Karpas-422 (cell line): ENCODE results near the gene D2HGDH. TPM values are rescaled to one million over a fixed set of nuclear protein-coding genes. Genes with fewer than 3 reads are reported as not detected.
"Not testable (repeated sequence)": the region's sequence is repeated elsewhere in the genome, so short reads cannot be mapped to it uniquely, and the experiment has no call there.

Experiments used
- DNase-seq: peaks from one replicate; pipeline ENCODE4 v3.0.0-alpha.2; 2015
- H2AFZ ChIP-seq: fragments of 200-600 bp; sonication (generic); 2 replicates; pipeline ENCODE4 v1.6.1; 2014; ENCODE audit warnings: antibody characterized with exemption, low read length, mixed read lengths
- H3K27ac ChIP-seq: fragments of 200-600 bp; sonication (generic); 2 replicates; pipeline ENCODE4 v1.5.1; 2014; ENCODE audit warnings: mild to moderate bottlenecking, low read length, moderate library complexity
- H3K27me3 ChIP-seq: fragments of 200-600 bp; sonication (generic); 2 replicates; pipeline ENCODE4 v1.6.1; 2014; ENCODE audit warnings: low read length, mixed read lengths
- H3K36me3 ChIP-seq: fragments of 200-600 bp; sonication (generic); 2 replicates; pipeline ENCODE4 v1.6.1; 2014; ENCODE audit warnings: low read length, mixed read lengths; ENCODE audit not compliant: insufficient read depth
- H3K4me1 ChIP-seq: fragments of 200-600 bp; sonication (generic); 2 replicates; pipeline ENCODE4 v1.6.1; 2014; ENCODE audit warnings: mild to moderate bottlenecking, low read length, mixed read lengths
- H3K4me2 ChIP-seq: fragments of 200-600 bp; sonication (generic); 2 replicates; pipeline ENCODE4 v1.6.1; 2014; ENCODE audit warnings: low read length, low read depth, mild to moderate bottlenecking; ENCODE audit not compliant: poor library complexity, severe bottlenecking
- H3K4me3 ChIP-seq: fragments of 200-600 bp; sonication (generic); 2 replicates; pipeline ENCODE4 v1.5.1; 2014; ENCODE audit warnings: mild to moderate bottlenecking, antibody characterized with exemption, low read length, mixed read lengths
- H3K79me2 ChIP-seq: fragments of 200-600 bp; sonication (generic); 2 replicates; pipeline ENCODE4 v1.6.1; 2014; ENCODE audit warnings: mild to moderate bottlenecking, low read length, mixed read lengths
- H3K9ac ChIP-seq: fragments of 200-600 bp; sonication (generic); 2 replicates; pipeline ENCODE4 v1.6.0; 2014; ENCODE audit warnings: low read length
- H3K9me2 ChIP-seq: fragments of 200-600 bp; sonication (generic), shearing (Covaris generic); replicated peaks from 2 replicates; pipeline ENCODE4 v1.6.0; 2014; ENCODE audit warnings: mild to moderate bottlenecking, low read length, moderate library complexity; ENCODE audit not compliant: insufficient read depth
- H3K9me3 ChIP-seq: fragments of 300-700, 200-600 bp; sonication (generic); 2 replicates; pipeline ENCODE4 v1.6.1; 2014; ENCODE audit warnings: low read length, mixed read lengths
- H4K20me1 ChIP-seq: fragments of 200-600 bp; sonication (generic); 2 replicates; pipeline ENCODE4 v1.6.1; 2014; ENCODE audit warnings: mild to moderate bottlenecking, antibody characterized with exemption, low read length, low read depth; ENCODE audit not compliant: insufficient read depth
- total RNA-seq: library from RNA; depleted of rRNA; stranded (reverse); fragments of >200 nt; shearing (Covaris generic); gene quantifications from 2 replicates; pipeline ENCODE4 v1.2.3, GENCODE V29; 2014; ENCODE audit warnings: low replicate concordance

The D2HGDH gene
- total RNA-seq, 1 experiment from 2014 or later = 21.2 TPM

- no peak overlapping the region for H3K4me2 ChIP-seq
- peaks cover 3% of the 10 kb centered on the region for H3K4me1 ChIP-seq
- H3K9me2 ChIP-seq = no peaks in the 10 kb centered on the region
- H2AFZ ChIP-seq = no peak overlapping the region
- no peak overlapping the region for H3K9ac ChIP-seq
- no peaks in the 10 kb centered on the region for H4K20me1 ChIP-seq
- DNase-seq = no peak
- peaks cover 45% of the 10 kb centered on the region for H3K79me2 ChIP-seq
- no peaks in the 10 kb centered on the region for H3K9me3 ChIP-seq
- H3K27ac ChIP-seq = no peak overlapping the region
- no peaks in the 10 kb centered on the region for H3K27me3 ChIP-seq
- peaks cover 17% of the 10 kb centered on the region for H3K36me3 ChIP-seq
- no peak overlapping the region for H3K4me3 ChIP-seq
Observed at GRCh38 chr2:241741016-241741415, 6.6 kb downstream of the D2HGDH start.

GRCh38 chr2:241742320-241742939 is 8.0 kb downstream of the D2HGDH start:
- no peaks in the 10 kb centered on the region for H4K20me1 ChIP-seq
- no peak overlapping the region for H3K4me2 ChIP-seq
- peaks cover 17% of the 10 kb centered on the region for H3K36me3 ChIP-seq
- no peaks in the 10 kb centered on the region for H3K9me2 ChIP-seq
- no peak for DNase-seq
- no peaks in the 10 kb centered on the region for H3K9me3 ChIP-seq
- no peaks in the 10 kb centered on the region for H3K4me1 ChIP-seq
- H2AFZ ChIP-seq = no peak overlapping the region
- no peak overlapping the region for H3K4me3 ChIP-seq
- H3K27ac ChIP-seq = no peak overlapping the region
- H3K27me3 ChIP-seq = no peaks in the 10 kb centered on the region
- H3K79me2 ChIP-seq = peaks cover 32% of the 10 kb centered on the region
- no peak overlapping the region for H3K9ac ChIP-seq

DNA sequence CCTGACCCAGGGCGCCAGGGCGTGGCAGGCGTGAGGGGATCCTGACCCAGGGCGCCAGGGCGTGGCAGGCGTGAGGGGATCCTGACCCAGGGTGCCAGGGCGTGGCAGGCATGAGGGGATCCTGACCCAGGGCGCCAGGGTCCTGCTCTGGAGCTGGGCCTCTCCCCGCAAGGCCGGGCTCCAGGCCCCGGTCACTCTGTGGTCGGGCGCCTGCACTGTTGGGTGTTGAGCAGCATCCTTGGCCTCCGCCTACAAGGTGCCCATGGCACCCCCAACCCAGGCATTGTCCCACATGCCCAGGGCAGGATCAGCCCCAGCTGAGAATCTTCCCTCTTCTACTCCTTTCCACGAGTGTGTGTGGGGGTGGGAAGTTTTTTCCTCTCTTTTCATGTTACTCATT is 8.6 kb downstream of the D2HGDH start:
- not testable (repeated sequence) for H3K4me2 ChIP-seq, H3K4me3 ChIP-seq, H3K9ac ChIP-seq, H3K27ac ChIP-seq, H3K4me1 ChIP-seq, DNase-seq, H3K9me2 ChIP-seq, H3K27me3 ChIP-seq, H2AFZ ChIP-seq, H4K20me1 ChIP-seq, H3K9me3 ChIP-seq
- H3K36me3 ChIP-seq = peaks cover 17% of the 10 kb centered on the region
- H3K79me2 ChIP-seq = peaks cover 28% of the 10 kb centered on the region

DNA sequence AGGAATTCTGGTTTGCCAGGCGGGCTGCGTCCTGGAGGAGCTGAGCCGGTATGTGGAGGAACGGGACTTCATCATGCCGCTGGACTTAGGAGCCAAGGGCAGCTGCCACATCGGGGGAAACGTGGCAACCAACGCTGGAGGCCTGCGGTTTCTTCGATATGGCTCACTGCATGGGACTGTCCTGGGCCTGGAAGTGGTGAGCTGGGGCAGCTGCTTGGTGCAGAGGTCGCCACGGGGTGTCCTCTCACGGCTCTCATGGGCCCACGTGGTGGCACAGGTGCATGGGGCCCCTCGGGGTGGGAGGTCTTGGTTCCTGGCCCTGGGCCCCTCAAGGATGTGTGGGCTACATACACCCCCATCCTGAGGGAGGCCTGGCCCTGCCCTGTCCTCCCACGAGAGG is 9.2 kb downstream of the D2HGDH start:
- DNase-seq = no peak
- Histone ChIP-seq H3K4me1 (no peaks in the 10 kb centered on the region), H3K9me3 (no peaks in the 10 kb centered on the region), H3K79me2 (peaks cover 22% of the 10 kb centered on the region), H3K27ac (no peak overlapping the region), H3K4me2 (no peak overlapping the region), H3K9me2 (no peaks in the 10 kb centered on the region), H2AFZ (no peak overlapping the region), H3K27me3 (no peaks in the 10 kb centered on the region), H4K20me1 (no peaks in the 10 kb centered on the region), H3K36me3 (peaks cover 17% of the 10 kb centered on the region), H3K4me3 (no peak overlapping the region), H3K9ac (no peak overlapping the region)

DNA sequence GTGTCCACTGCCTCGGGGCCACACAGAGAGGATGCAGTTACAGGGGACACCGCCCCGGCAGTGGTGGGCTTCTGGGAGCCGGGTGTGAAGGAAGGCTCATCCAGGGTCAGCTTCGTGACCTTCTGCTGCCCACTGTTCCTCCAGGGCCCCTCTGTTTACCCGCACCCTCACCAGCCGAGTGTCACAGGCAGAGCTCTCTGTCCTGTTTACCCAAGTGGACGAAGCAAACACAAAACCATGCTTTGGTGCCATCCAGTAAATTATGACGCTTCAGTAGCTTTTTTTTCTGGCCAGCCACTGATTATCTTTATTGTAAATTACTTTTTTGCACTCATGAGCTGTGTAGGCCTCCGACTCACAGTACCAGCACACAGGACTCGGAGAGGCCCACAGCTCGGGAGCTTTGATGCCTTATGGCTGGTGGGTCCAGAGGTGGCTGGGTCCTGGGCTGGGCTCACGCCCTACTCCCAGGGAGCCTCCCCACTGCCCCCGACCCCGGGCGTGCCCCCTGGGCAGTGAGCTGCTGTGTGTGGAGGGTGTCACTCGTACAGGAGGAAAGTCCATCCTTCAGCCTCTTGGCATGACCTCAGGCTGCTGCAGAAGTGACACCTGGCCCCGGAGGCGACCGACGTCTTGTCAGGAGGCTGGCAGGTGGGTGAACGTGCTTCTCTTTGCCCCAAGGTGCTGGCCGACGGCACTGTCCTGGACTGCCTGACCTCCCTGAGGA is 9.8 kb downstream of the D2HGDH start:
- H3K4me3 ChIP-seq = no peak overlapping the region
- H3K9me2 ChIP-seq = no peaks in the 10 kb centered on the region
- DNase-seq = no peak
- H3K4me1 ChIP-seq = no peaks in the 10 kb centered on the region
- peaks cover 17% of the 10 kb centered on the region for H3K36me3 ChIP-seq
- no peak overlapping the region for H3K27ac ChIP-seq
- H3K79me2 ChIP-seq = peaks cover 16% of the 10 kb centered on the region
- H3K27me3 ChIP-seq = no peaks in the 10 kb centered on the region
- no peak overlapping the region for H3K4me2 ChIP-seq
- no peaks in the 10 kb centered on the region for H3K9me3 ChIP-seq
- no peaks in the 10 kb centered on the region for H4K20me1 ChIP-seq
- no peak overlapping the region for H3K9ac ChIP-seq
- no peak overlapping the region for H2AFZ ChIP-seq

DNA sequence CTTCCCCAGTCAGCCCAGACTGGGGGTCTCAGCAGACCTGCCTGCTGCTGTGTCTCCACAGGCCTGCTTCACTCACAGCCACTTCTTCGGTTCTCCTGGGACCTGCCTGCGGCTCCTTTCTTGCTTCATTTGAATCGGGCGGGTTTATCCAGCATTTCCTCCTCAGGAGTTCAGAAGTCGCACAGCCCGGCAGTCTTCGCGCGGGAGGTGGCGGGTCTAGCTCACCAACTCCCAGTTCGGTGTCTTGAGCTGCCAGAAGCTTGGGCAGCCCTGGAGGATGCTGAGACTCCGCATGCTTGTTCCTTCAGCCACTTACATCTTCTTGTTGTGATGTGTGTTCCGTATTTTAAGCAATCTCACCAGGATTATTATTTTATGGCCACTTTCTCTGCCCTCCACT is 10.8 kb downstream of the D2HGDH start:
- no peak overlapping the region for H3K27ac ChIP-seq
- H2AFZ ChIP-seq = no peak overlapping the region
- H3K4me2 ChIP-seq = no peak overlapping the region
- peaks cover 17% of the 10 kb centered on the region for H3K36me3 ChIP-seq
- no peaks in the 10 kb centered on the region for H4K20me1 ChIP-seq
- no peaks in the 10 kb centered on the region for H3K9me2 ChIP-seq
- no peak overlapping the region for H3K4me3 ChIP-seq
- no peak for DNase-seq
- H3K27me3 ChIP-seq = no peaks in the 10 kb centered on the region
- no peaks in the 10 kb centered on the region for H3K4me1 ChIP-seq
- no peak overlapping the region for H3K9ac ChIP-seq
- no peaks in the 10 kb centered on the region for H3K9me3 ChIP-seq
- H3K79me2 ChIP-seq = peaks cover 10% of the 10 kb centered on the region

DNA sequence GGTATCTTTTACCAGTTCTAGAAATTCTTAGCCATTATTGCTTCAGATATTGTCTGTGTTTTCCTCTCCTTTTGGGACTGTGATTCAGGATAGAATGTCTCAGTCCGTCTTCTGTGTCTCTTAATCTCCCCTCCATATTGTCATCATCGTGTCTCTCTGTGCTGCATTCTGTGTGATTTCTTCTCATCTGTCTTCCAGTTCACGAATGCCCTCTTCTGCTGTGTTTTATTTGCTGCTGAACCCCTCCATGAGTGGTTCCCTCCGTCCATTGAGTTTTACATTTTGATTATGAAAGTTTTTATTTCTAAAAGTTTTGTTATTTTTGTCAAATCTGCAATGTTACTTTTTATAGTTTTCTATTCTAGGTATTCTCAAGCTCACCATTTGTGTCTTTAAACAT is 11.7 kb downstream of the D2HGDH start:
- Histone ChIP-seq H3K27me3 (no peaks in the 10 kb centered on the region), H3K36me3 (peaks cover 17% of the 10 kb centered on the region), H3K79me2 (peaks cover 5% of the 10 kb centered on the region), H3K4me2 (no peak overlapping the region), H3K9me3 (no peaks in the 10 kb centered on the region), H3K4me1 (no peaks in the 10 kb centered on the region), H3K9ac (no peak overlapping the region), H3K4me3 (no peak overlapping the region), H4K20me1 (no peaks in the 10 kb centered on the region), H2AFZ (no peak overlapping the region), H3K9me2 (no peaks in the 10 kb centered on the region), H3K27ac (no peak overlapping the region)
- no peak for DNase-seq

- H2AFZ ChIP-seq = no peak overlapping the region
- H3K4me3 ChIP-seq = no peak overlapping the region
- no peak for DNase-seq
- no peaks in the 10 kb centered on the region for H3K9me3 ChIP-seq
- H3K27ac ChIP-seq = no peak overlapping the region
- H3K36me3 ChIP-seq = peaks cover 17% of the 10 kb centered on the region
- H3K27me3 ChIP-seq = no peaks in the 10 kb centered on the region
- no peaks in the 10 kb centered on the region for H3K79me2 ChIP-seq
- H3K4me1 ChIP-seq = no peaks in the 10 kb centered on the region
- no peak overlapping the region for H3K9ac ChIP-seq
- H3K9me2 ChIP-seq = no peaks in the 10 kb centered on the region
- H4K20me1 ChIP-seq = no peaks in the 10 kb centered on the region
- no peak overlapping the region for H3K4me2 ChIP-seq
Observed at GRCh38 chr2:241748468-241749256, 14.2 kb downstream of the D2HGDH start.
